Mesendoderm (in vitro differentiated cells): ENCODE data around the gene CAST.

Source experiments
- DNase-seq: peaks from one replicate; pipeline ENCODE4 v3.0.0; 2013
- H2AK5ac ChIP-seq: 2 replicates; pipeline ENCODE4 v1.6.1; 2013; ENCODE audit warnings: low read length, inconsistent platforms
- H2BK120ac ChIP-seq: 2 replicates; pipeline ENCODE4 v1.6.1; 2013; ENCODE audit warnings: low read depth, mild to moderate bottlenecking, low read length, moderate library complexity, mixed read lengths
- H2BK15ac ChIP-seq: replicated peaks from 2 replicates; pipeline ENCODE4 v1.6.1; 2013; ENCODE audit warnings: low read depth, mild to moderate bottlenecking, moderate library complexity
- H2BK5ac ChIP-seq: 2 replicates; pipeline ENCODE4 v1.6.1; 2013; ENCODE audit warnings: low read length, inconsistent platforms
- H3K18ac ChIP-seq: 2 replicates; pipeline ENCODE4 v1.6.1; 2013; ENCODE audit warnings: mild to moderate bottlenecking, low read length, mixed read lengths
- H3K23ac ChIP-seq: one replicate; pipeline ENCODE4 v1.6.1; 2013; ENCODE audit warnings: low read length
- H3K27ac ChIP-seq: 2 replicates; pipeline ENCODE4 v1.5.1; 2013; ENCODE audit warnings: low read depth, mild to moderate bottlenecking, inconsistent platforms, low read length, moderate library complexity
- H3K27me3 ChIP-seq: 2 replicates; pipeline ENCODE4 v1.6.1; 2013; ENCODE audit warnings: low read length, control low read depth, mild to moderate bottlenecking, inconsistent platforms; ENCODE audit not compliant: insufficient read depth, poor library complexity
- H3K36me3 ChIP-seq: 2 replicates; pipeline ENCODE4 v1.6.1; 2013; ENCODE audit warnings: low read length, inconsistent platforms; ENCODE audit not compliant: control insufficient read depth, insufficient read depth
- H3K4ac ChIP-seq: one replicate; pipeline ENCODE4 v1.6.1; 2013; ENCODE audit warnings: low read depth, mild to moderate bottlenecking, low read length, moderate library complexity
- H3K4me1 ChIP-seq: 2 replicates; pipeline ENCODE4 v1.6.1; 2013; ENCODE audit warnings: low read depth, low read length, inconsistent platforms; ENCODE audit not compliant: control insufficient read depth
- H3K4me2 ChIP-seq: 2 replicates; pipeline ENCODE4 v1.6.1; 2013; ENCODE audit warnings: low read length
- H3K4me3 ChIP-seq: 2 replicates; pipeline ENCODE4 v1.5.1; 2013; ENCODE audit warnings: mild to moderate bottlenecking, low read length
- H3K56ac ChIP-seq: one replicate; pipeline ENCODE4 v1.6.1; 2013; ENCODE audit warnings: low read length
- H3K79me1 ChIP-seq: 2 replicates; pipeline ENCODE4 v1.6.1; 2013; ENCODE audit warnings: low read length, inconsistent platforms
- H3K79me2 ChIP-seq: 2 replicates; pipeline ENCODE4 v1.6.1; 2013; ENCODE audit warnings: mild to moderate bottlenecking, low read length; ENCODE audit not compliant: control insufficient read depth, insufficient read depth
- H3K9ac ChIP-seq: 2 replicates; pipeline ENCODE4 v1.6.1; 2013; ENCODE audit warnings: low read length, inconsistent platforms
- H4K5ac ChIP-seq: one replicate; pipeline ENCODE4 v1.6.1; 2013; ENCODE audit warnings: low read length
- H4K8ac ChIP-seq: one replicate; pipeline ENCODE4 v1.6.1; 2013; ENCODE audit warnings: low read depth, mild to moderate bottlenecking, control low read depth, low read length, moderate library complexity
- WGBS: extraction: QIAGEN DNeasy Blood & Tissue Kit; methylation state at CpG from one replicate; pipeline ENCODE4 v1.1.7; 2013; ENCODE audit warnings: low lambda C conversion rate, missing lambda C conversion rate; ENCODE audit not compliant: insufficient coverage; ENCODE audit errors: extremely low coverage; 5-methylcytosine and 5-hydroxymethylcytosine counted together

The CAST gene

GRCh38 chr5:96730586-96730985, 68.4 kb downstream of the CAST start:
- no CpG with 5 or more reads among the region's 6 CpGs for WGBS
- no peak overlapping the region for H3K27ac ChIP-seq
- H3K79me1 ChIP-seq, result no peaks in the 10 kb centered on the region
- H2BK5ac ChIP-seq, result no peak overlapping the region
- H2BK15ac ChIP-seq, result no peak overlapping the region
- H4K5ac ChIP-seq, result no peak overlapping the region
- no peak overlapping the region for H3K18ac ChIP-seq
- no peak overlapping the region for H3K4me3 ChIP-seq
- H4K8ac ChIP-seq, result no peak overlapping the region
- no peak overlapping the region for H3K56ac ChIP-seq
- no peak overlapping the region for H3K9ac ChIP-seq
- H3K4ac ChIP-seq, result no peak overlapping the region
- H2AK5ac ChIP-seq, result no peak overlapping the region
- H3K36me3 ChIP-seq, result no peaks in the 10 kb centered on the region
- H3K23ac ChIP-seq, result no peak overlapping the region
- H3K4me1 ChIP-seq, result peaks cover 3% of the 10 kb centered on the region
- H3K27me3 ChIP-seq, result no peaks in the 10 kb centered on the region
- H3K4me2 ChIP-seq, result no peak overlapping the region
- no peaks in the 10 kb centered on the region for H3K79me2 ChIP-seq
- no peak overlapping the region for H2BK120ac ChIP-seq
- DNase-seq, result no peak

- no peak overlapping the region for H2BK5ac ChIP-seq
- no peaks in the 10 kb centered on the region for H3K36me3 ChIP-seq
- H3K18ac ChIP-seq, result no peak overlapping the region
- no peak overlapping the region for H4K5ac ChIP-seq
- no peaks in the 10 kb centered on the region for H3K27me3 ChIP-seq
- no peak overlapping the region for H3K56ac ChIP-seq
- peaks cover 1% of the 10 kb centered on the region for H3K4me1 ChIP-seq
- no peak overlapping the region for H3K23ac ChIP-seq
- H3K79me1 ChIP-seq, result no peaks in the 10 kb centered on the region
- H3K4me3 ChIP-seq, result no peak overlapping the region
- DNase-seq, result peak; percentile 42
- no peak overlapping the region for H3K9ac ChIP-seq
- no CpG with 5 or more reads among the region's 7 CpGs for WGBS
- no peak overlapping the region for H2BK120ac ChIP-seq
- no peak overlapping the region for H2BK15ac ChIP-seq
- H3K27ac ChIP-seq, result no peak overlapping the region
- no peak overlapping the region for H3K4ac ChIP-seq
- no peak overlapping the region for H2AK5ac ChIP-seq
- H3K79me2 ChIP-seq, result no peaks in the 10 kb centered on the region
- H3K4me2 ChIP-seq, result no peak overlapping the region
- H4K8ac ChIP-seq, result no peak overlapping the region
These were observed 71.8 kb downstream of the CAST start for GRCh38 chr5:96733771-96734500.

DNA sequence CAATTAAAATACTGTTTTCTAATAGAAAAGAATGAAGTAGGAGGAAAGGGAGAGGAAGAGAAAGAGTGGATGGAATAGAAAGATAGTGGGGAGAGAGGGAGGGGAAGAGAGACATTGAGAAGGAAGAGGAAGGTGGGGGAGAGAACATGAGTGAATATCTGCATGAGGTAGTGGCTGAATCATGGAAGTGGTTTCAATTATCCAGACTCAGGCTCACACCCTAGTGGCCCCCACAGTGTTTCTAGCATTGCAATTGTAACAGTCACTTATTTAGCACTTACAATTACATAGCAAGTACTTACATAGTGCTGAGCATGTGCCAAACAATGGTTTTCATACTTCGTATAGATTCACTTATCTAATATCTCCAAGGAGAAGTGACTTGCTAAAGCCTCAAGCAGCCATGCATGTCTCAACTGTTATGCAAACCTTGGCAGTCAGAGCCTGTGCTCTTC, 72.7 kb downstream of the CAST start:
- no peak overlapping the region for H3K4me2 ChIP-seq
- H3K4ac ChIP-seq, result no peak overlapping the region
- H2AK5ac ChIP-seq, result no peak overlapping the region
- no peaks in the 10 kb centered on the region for H3K79me2 ChIP-seq
- no peak overlapping the region for H2BK120ac ChIP-seq
- peaks cover 1% of the 10 kb centered on the region for H3K4me1 ChIP-seq
- H3K9ac ChIP-seq, result no peak overlapping the region
- no CpG with 5 or more reads among the region's 1 CpG for WGBS
- no peak overlapping the region for H3K4me3 ChIP-seq
- no peaks in the 10 kb centered on the region for H3K27me3 ChIP-seq
- H3K36me3 ChIP-seq, result no peaks in the 10 kb centered on the region
- H4K8ac ChIP-seq, result no peak overlapping the region
- no peak overlapping the region for H3K23ac ChIP-seq
- H3K79me1 ChIP-seq, result no peaks in the 10 kb centered on the region
- no peak overlapping the region for H3K56ac ChIP-seq
- H4K5ac ChIP-seq, result no peak overlapping the region
- DNase-seq, result no peak
- H2BK5ac ChIP-seq, result no peak overlapping the region
- no peak overlapping the region for H3K27ac ChIP-seq
- H2BK15ac ChIP-seq, result no peak overlapping the region
- no peak overlapping the region for H3K18ac ChIP-seq

GRCh38 chr5:96736937-96737336, 74.8 kb downstream of the CAST start:
- no peaks in the 10 kb centered on the region for H3K27me3 ChIP-seq
- peaks cover 1% of the 10 kb centered on the region for H3K4me1 ChIP-seq
- H3K18ac ChIP-seq, result no peak overlapping the region
- no peak overlapping the region for H3K9ac ChIP-seq
- no peak overlapping the region for H2BK5ac ChIP-seq
- H4K5ac ChIP-seq, result no peak overlapping the region
- no peak overlapping the region for H4K8ac ChIP-seq
- H3K79me2 ChIP-seq, result no peaks in the 10 kb centered on the region
- H2AK5ac ChIP-seq, result no peak overlapping the region
- no peak overlapping the region for H3K4me3 ChIP-seq
- no peak overlapping the region for H3K56ac ChIP-seq
- no peak overlapping the region for H3K23ac ChIP-seq
- H3K4ac ChIP-seq, result no peak overlapping the region
- no peak overlapping the region for H3K27ac ChIP-seq
- H2BK15ac ChIP-seq, result no peak overlapping the region
- DNase-seq, result peak; percentile 31
- WGBS, result no CpG with 5 or more reads among the region's 3 CpGs
- no peak overlapping the region for H3K4me2 ChIP-seq
- no peaks in the 10 kb centered on the region for H3K36me3 ChIP-seq
- H3K79me1 ChIP-seq, result no peaks in the 10 kb centered on the region
- H2BK120ac ChIP-seq, result no peak overlapping the region

DNA sequence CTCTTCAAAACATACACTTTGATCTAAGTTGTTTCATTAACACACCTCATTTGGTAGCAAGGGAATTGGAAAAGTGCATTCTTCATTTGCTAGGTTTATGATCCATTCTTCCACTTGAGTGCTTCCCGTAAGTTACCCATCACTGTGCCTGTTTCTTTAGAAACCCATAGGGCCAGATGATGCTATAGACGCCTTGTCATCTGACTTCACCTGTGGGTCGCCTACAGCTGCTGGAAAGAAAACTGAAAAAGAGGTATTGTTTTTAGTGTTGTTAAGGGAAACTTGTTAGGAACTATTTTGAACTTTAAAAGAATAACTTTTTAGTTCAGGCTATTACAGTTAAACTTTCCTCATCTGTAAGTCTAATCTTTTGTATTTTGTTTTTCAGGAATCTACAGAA, 78.9 kb downstream of the CAST start:
- Histone ChIP-seq H3K56ac (no peak overlapping the region), H3K4me3 (no peak overlapping the region), H3K27me3 (no peaks in the 10 kb centered on the region), H2BK15ac (no peak overlapping the region), H2BK120ac (no peak overlapping the region), H3K23ac (no peak overlapping the region), H2AK5ac (no peak overlapping the region), H4K8ac (no peak overlapping the region), H3K18ac (no peak overlapping the region), H3K27ac (no peak overlapping the region), H3K4ac (no peak overlapping the region), H3K79me1 (no peaks in the 10 kb centered on the region), H3K4me2 (no peak overlapping the region), H2BK5ac (no peak overlapping the region), H3K79me2 (no peaks in the 10 kb centered on the region), H3K36me3 (no peaks in the 10 kb centered on the region), H4K5ac (no peak overlapping the region), H3K9ac (no peak overlapping the region), H3K4me1 (no peaks in the 10 kb centered on the region)
- no peak for DNase-seq
- WGBS, result no CpG with 5 or more reads among the region's 3 CpGs

- no peak overlapping the region for H4K5ac ChIP-seq
- H3K4me3 ChIP-seq, result no peak overlapping the region
- no peaks in the 10 kb centered on the region for H3K27me3 ChIP-seq
- H3K4ac ChIP-seq, result no peak overlapping the region
- no peak overlapping the region for H3K4me2 ChIP-seq
- H3K9ac ChIP-seq, result no peak overlapping the region
- H3K79me2 ChIP-seq, result no peaks in the 10 kb centered on the region
- no peak overlapping the region for H4K8ac ChIP-seq
- no peak overlapping the region for H2AK5ac ChIP-seq
- no peak overlapping the region for H2BK15ac ChIP-seq
- H3K79me1 ChIP-seq, result no peaks in the 10 kb centered on the region
- H2BK120ac ChIP-seq, result no peak overlapping the region
- no peak for DNase-seq
- H2BK5ac ChIP-seq, result no peak overlapping the region
- H3K23ac ChIP-seq, result no peak overlapping the region
- no peaks in the 10 kb centered on the region for H3K36me3 ChIP-seq
- no peak overlapping the region for H3K18ac ChIP-seq
- H3K56ac ChIP-seq, result no peak overlapping the region
- H3K4me1 ChIP-seq, result no peaks in the 10 kb centered on the region
- no peak overlapping the region for H3K27ac ChIP-seq
- no CpG with 5 or more reads among the region's 3 CpGs for WGBS
These were observed 79.7 kb downstream of the CAST start for GRCh38 chr5:96741891-96742309.
